GM18858 (cell line): ENCODE data around the gene PEX14.

ENCODE experiments used
- ATAC-seq: cut with Tn5 transposase; IDR thresholded peaks from one replicate; pipeline ENCODE4 v1.9.1; 2021; ENCODE audit not compliant: unreplicated experiment

Gene PEX14

DNA sequence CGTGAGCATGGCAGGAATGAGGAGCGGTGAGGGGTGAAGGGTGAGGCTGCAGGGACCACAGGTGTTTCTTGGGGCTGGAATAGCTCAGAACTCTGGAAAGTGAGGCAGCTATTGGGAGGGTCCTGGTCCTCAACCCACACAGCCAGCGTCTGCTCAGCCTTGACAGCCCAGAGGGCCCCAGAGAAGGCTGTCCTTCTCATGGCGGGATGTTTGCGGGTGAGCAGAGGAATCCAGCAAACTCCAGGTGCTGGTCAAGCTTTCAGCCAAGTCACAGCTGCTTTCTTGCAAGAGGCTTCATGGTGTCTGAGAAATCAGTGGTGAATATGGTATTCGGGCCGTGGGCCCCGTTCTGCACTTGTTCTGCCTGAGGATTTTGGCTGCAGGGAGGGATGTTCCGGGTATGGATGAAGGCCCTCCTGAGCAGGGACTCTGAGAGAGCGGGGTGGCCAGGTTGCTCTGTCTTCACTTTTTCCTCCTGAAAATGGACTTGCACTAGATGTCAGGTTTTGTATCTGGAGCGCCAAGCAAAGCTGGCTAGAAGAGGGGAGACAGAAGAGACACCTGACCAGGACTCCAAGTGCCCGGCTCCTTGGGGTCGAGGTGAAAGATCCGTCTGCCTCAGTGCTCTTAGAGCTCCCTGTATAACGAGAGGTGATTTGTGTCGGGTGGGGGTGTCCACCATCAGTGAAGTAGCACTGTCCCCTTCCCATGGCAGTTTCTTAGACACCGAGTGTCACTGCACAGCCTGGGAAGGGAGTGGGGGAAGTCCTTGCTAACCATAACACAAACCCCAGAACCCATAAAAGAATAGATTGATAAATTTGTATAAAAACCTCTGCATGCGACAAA, 139.9 kb downstream of the PEX14 start:
- ATAC-seq, result no peak

DNA sequence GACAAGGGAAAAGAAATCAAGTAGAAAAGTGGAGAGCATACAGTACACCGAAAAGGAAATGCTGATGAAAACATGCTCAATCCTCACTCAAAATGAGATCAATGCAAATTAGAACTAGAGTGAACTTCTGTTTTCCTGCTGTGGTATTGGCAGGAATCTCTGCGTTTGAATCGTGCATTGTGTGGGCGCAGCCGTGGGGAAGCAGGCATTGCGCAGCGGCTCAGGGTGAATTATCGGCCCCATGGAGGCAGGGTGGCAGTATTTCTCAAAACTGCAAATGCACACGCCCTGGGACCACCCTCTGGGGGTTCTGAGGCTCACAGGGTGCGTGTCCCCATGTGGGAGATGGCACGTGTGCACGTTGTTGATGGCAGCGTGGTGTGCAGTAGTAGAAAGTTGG, 140.6 kb downstream of the PEX14 start:
- ATAC-seq, result no peak

DNA sequence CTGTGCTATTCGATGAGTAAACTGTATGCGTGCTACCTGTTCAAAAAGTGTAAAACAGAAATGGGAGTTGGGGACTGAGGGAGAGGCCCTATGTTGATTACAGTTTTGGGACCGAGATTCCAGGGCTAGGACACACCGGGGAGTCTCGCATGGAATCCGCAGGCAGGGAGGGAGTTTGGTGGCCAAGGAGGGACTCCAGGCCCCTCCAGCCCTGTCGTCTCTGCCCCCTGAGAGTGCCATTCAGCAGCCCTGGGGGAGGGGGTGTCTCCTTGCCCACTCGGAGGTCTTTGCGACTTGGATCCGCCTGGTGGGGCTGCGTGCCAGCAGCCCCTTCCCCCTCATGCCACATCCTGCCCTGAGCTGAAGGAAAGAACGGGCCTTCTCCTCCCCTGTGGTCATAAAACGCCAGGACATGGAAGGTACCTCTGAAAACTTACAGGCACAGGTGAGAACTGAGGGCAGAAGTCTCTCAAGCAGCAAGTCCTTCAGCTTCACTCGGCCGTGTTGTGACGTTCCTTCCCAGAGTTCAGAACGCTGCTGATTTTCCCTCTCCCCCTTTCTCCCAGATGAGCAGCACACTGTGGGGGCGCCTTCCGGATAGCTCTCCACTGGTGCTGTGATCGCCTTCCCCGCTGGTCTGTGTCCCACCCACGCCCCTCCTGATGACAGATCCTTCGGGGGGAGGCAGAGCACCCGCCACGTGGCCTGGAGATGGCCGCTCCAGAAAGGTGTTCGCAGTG, 141.4 kb downstream of the PEX14 start:
- no peak for ATAC-seq

DNA sequence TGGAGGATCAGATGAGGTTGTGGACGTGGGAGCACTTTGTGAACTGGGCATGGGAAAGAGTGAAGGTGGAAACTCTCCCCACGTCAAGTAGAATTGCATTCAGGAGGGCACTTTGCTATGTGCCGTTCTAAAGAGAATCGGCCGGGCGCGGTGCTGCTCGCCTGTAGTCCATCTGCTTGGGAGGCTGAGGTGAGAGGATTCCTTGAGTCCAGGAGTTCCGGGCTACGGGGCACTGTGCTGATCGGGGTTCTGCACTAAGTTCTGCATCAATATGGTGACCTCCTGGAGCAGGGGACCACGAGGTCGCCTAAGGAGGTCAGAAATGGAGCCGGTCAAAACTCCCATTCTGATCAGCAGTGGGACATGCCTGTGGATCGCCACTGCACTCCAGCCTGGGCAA, 141.9 kb downstream of the PEX14 start:
- ATAC-seq, result no peak

DNA sequence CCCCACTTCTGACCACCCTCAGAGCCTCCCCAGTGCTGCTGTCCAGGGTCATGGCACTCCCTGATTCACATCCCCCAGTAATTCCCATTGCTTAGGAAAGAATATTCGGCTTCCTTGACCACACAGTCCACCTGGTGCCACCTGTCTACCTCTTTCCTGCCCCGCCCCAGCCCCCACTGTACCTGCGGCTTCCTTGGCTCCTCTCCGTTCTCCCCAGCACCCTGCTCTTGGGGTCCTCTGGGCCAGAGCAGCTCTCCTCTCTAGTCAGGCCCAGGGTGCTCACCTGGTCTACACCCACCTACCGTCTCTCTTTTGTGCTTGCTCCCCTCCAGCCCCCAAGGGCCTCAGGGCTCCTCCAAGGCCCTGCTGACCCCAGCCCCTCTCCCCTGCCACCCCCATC, 142.6 kb downstream of the PEX14 start:
- no peak for ATAC-seq

DNA sequence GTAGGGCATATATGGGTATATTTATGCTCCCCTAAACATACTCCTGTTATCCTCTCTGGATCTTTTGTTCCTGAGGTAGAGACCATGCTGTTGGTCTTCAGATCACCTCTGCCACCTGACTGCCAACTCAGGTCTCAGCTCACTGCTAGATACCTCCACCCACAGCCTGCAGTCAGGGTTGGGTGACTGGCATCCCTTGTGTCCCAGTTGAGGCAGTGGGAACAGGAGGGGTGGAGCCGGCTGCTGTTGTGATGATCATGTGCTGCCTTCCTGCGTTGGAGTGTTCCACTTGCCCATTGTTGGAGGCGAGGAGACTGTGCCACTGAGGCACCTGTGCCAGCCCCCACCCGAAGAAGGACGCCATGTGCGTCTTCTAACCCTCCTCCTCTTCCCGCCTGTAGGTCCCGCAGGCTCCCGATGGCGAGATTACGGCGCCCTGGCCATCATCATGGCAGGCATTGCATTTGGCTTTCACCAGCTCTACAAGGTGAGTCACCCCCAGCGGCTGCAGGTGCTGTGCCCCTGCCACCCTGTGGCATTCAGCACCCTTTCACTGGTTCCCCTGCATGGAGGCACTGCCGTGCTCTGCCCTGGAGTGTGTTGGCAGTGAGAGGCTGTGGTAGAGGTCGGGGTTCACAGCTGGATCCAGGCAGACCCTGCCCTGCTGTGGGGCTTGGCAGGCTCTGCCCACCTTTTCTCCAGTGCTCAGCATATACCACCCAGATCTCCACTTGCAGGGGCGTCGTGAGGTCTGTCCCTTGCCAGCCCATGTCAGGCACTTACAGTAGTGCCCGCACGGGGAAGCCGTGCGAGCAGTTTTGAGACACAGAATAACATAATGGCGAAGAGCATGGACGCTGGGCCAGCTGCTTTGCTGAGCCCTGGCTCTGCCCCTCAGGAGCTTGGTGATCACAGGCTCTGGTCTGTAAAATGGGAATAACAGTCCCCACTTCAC, 143.5 kb downstream of the PEX14 start:
- no peak for ATAC-seq

DNA sequence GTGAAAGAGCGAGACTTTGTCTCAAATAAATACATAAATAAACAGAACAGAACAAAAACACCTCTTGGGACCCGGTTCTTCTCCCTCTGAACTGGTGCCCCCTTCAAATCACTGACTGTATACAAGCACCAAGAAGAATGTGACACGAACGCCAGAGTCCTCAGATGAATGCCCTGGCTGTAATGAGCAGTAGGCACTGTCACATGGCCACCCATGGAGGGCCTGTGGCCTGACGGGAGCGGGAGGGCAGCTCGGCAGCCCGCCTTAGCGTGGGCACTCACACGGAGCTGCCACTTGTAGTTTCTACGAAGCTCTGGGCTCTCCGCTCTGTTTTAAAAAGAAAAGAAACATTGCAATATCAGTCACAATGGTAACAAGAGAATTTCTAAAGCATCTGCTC, 146.0 kb downstream of the PEX14 start:
- no peak for ATAC-seq

DNA sequence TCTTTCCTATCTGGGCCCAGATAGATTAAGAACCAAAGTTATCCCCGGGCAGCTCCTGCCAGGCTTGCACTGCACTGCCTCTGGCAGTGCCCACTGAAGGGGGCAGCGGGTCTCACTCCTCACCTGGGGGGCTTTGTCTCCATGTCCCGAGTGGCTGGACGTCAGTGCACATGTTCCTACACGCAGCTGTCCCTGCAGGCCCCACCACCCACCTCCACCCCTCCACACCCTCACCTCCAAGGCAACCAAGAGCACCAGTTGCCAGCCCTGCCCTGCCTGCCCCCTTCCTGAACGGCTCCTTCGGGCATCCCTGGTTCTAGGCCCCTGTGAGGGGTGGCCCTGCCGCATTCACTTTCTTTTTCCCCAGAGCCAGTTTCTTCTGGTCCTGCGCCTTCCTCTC, 147.2 kb downstream of the PEX14 start:
- no peak for ATAC-seq

DNA sequence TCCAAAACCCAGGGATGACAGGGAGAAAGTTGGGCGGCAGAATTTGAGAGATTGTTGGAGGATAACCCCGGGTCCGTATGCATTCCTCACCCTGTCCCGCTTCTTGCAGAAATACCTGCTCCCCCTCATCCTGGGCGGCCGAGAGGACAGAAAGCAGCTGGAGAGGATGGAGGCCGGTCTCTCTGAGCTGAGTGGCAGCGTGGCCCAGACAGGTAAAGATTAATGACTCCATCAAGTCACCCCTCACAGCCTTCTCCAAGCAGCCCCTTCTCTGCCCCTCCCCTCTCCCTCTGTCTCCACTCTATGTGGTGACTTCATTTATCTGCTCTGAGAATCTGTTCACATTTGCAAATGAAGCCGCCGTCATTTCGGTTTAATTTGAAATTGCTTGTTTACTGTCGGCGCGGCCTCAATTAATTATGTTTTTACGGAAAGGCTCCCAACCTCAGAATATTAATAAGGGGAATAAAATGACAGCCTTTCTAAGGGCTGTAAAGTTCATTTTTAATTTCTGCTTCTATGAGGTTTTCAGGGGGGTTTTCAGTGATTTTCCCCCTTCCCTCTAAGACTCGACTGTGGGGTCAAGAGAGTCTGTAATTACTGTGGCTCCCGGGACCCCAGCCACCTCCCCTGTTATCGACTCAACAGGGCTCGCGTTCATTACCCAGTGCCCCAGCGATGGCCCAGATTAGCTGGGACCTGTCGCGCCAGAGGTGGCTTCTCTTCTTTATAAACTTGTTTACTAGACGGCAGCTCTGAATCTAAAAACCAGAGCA, 148.3 kb downstream of the PEX14 start:
- ATAC-seq, result no peak

DNA sequence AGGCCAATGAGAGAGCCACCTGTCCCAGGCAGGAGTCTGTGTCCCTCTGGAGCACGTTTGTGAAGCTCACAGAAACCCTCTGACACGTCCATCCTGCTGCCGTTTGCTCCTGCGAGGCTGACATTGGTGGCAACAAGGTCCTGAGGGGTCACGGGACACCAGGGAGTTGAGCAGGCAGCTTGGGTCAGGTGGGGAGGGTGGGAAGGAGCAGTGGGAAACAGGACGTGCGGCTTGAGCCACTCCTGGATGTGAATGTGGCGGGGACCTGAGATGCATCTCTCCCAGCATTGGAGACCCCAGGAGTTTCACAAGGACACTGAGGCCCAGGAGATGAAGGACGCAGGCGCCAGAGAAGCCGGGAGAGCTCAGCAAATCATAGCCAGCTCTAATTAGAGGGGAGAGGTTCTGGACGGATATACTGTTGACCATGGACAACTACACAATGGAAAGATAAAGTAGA, 149.0 kb downstream of the PEX14 start:
- no peak for ATAC-seq

DNA sequence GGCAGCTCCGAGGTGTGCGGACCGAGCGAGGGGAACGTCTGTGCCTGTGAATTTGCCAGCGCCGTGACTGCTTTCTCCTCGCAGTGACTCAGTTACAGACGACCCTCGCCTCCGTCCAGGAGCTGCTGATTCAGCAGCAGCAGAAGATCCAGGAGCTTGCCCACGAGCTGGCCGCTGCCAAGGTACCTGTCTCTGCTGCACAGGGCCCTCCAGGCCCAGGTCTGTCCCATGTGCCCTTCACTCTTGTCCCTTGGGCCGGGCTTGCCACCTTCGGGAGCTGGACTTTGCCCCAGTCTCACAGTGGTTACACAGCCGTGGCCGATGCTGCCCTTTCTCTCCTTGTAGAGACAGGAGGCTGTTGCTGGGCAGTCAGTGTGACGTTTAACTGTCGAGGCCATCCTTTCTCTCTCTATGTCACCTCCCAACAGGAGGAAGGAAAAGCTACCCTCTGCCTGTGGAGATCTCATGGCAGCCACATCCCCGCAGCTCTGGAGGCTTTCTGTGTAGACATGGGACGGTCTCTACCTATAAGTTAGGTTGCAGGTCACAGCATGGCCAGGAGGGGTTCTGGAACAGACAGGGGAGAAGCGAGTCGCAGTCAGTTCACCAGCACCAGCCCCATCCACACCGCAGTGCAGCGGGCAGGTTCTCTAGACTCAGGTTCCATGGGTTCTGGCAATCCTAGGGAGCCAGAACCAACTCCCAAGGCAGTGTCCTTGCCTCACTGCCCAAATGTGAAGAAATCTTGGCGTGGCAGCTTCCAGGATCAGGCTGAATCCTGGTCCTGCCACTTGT, 149.7 kb downstream of the PEX14 start:
- no peak for ATAC-seq

DNA sequence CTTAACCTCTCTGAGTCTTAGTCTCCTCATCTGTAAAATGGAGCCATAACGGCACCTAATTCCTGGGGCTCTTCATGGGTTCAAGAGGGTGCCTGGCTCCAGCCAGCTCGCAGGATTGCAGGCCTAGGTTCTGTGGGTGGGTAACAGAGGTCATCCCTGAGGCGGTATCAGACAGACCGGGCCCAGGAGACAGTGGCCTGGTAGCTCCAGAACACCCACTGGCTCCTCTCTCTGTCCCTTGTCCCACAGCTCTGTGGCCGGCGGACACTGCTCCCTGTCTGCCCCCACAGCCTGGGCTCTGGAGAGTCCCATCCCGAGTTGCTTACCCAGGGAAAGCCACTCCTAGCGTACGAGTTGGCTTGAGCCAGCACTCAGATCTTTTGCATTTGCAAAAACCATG, 150.3 kb downstream of the PEX14 start:
- ATAC-seq, result no peak

DNA sequence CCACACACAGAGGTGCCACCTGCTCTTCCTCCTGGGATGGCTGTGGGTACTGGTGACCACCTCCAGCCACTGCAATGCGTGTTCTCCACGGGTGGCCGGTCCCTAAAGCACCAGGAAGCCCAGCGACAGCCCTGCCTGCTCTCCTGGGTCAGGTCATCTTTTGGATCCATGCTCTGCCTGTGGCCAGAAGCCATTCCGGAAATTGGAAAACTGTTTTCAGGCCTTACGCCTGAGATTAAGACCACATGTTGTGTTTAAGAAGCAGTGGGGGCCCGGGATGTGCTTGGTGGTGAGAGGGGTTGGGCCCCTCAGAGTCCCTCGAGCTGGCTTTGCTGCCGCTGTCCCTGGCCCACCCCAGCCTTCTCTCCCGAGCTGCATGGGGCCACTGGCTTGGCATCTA, 150.8 kb downstream of the PEX14 start:
- no peak for ATAC-seq

DNA sequence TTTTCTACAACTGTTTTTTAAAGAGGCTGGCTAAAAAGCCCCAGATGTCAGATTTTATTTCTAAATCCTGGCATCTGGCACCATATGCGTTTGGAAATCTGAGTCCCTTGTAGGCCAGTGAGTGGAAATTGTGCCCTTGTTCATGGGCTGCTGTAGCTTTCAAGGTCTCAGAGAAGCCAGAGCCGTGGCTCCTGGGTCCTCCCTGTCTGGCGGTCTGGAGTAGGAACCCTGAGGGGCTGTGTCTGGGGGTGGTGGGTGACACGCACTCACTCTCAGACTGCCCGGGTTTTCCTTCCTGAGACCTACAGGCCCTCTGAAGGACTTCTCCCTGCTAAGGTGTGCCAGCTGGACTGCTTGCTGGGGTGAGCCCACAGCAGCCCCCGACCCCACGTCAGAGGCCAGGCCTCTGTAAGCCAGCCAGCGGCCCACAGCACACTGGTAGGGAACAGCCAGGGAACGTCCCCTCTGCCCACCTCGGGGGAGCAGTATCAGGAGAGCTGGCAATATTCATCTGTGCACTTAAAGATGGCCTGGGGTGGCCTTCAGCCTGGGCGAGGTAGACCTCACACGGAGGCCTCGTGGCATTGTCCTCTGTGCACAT, 151.5 kb downstream of the PEX14 start:
- ATAC-seq, result no peak

DNA sequence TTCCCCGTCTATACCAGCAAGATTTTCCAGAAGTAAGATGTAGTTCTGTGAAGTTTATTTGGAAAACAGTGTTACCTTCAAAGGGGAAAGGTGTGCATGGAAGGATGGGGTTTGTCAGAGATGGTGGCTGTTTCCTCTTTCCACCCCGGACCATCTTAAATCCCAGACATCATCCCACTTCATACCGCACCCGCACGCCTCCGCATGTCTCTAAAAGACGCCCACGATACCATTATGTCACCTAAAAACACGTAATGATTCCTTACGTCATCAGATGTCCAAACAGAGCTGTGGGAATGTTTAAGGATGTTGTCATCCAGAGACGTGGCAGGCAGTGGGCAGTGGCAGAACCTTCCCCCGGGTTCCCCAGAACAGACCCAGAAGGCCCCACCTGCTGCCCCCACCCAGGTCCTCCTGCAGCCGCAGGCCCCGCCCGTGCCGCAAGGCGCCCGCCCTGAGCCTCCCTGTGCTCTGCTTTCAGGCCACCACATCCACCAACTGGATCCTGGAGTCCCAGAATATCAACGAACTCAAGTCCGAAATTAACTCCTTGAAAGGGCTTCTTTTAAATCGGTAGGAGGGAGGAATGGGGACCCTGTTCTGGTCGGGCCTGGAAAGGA, 152.2 kb downstream of the PEX14 start:
- no peak for ATAC-seq

DNA sequence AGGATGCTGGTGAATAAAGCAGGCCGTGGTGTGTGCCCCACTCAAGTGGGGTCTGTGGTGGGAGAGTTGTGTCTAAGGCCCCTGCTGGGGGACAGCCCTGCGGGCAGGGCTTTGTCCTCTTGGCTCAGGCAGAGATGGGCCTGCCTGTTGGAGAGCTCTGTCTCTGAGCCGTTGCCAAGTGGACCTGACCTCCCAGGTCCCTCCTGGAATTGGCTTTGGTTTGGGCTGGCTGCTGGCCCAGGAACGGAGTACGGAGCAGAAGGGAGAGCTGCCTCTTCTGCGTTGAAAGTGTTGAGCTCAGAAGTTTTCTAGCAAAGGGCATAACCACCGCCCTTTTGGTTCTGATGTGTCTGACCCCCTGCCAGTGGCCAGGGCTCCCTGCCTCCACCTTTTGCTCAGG, 153.9 kb downstream of the PEX14 start:
- ATAC-seq, result no peak

DNA sequence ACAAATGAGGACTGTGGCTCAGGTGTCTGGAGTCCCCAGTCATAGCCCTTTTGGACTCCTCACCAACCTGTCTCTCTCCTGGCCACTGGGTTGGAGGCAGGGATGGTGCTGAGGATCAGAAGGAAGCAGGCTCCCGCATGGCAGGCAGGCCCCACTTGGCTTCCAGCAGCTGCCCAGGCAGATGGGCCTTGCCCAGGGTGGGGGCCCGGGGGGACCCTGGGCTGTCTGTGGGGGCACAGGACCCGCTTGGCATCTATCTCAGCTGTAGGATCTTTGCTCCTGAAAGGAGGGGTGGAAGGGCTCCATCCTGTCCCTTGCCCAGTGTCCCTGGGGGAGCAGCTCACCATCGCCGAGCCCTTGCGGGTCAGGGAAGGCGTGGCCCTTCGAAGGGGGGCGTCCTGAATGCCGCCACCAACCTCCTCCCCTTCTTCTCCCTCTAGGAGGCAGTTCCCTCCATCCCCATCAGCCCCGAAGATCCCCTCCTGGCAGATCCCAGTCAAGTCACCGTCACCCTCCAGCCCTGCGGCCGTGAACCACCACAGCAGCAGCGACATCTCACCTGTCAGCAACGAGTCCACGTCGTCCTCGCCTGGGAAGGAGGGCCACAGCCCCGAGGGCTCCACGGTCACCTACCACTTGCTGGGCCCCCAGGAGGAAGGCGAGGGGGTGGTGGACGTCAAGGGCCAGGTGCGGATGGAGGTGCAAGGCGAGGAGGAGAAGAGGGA, 154.5 kb downstream of the PEX14 start:
- ATAC-seq, result no peak
